Neural progenitor cell (in vitro differentiated cells): Measurements from ENCODE around the gene TRUB1. TPM values are rescaled to one million over a fixed set of nuclear protein-coding genes. Genes with fewer than 3 reads are reported as not detected.
"Not testable (repeated sequence)": the region's sequence is repeated elsewhere in the genome, so short reads cannot be mapped to it uniquely, and the experiment has no call there.

Experiments used
- DNase-seq: peaks from one replicate; pipeline ENCODE4 v3.0.0-alpha.2; 2016; ENCODE audit warnings: low spot score
- H2AFZ ChIP-seq: fragments of 200-600 bp; sonication (generic); replicated peaks from 2 replicates; pipeline ENCODE4 v1.6.1; 2016; ENCODE audit warnings: antibody characterized with exemption
- H3F3A ChIP-seq: fragments of 200-600 bp; sonication (generic); 2 replicates; pipeline ENCODE4 v1.6.1; 2016; ENCODE audit warnings: antibody characterized with exemption, low read depth
- H3K27ac ChIP-seq: fragments of 200-600 bp; sonication (generic); 2 replicates; pipeline ENCODE4 v1.5.1; 2016; ENCODE audit warnings: mild to moderate bottlenecking
- H3K27me3 ChIP-seq: fragments of 200-600 bp; sonication (generic); 2 replicates; pipeline ENCODE4 v1.6.1; 2016; ENCODE audit warnings: mild to moderate bottlenecking, moderate library complexity
- H3K36me3 ChIP-seq: fragments of 200-600 bp; sonication (generic); 2 replicates; pipeline ENCODE4 v1.5.1; 2016
- H3K4me1 ChIP-seq: fragments of 200-600 bp; sonication (generic); 2 replicates; pipeline ENCODE4 v1.6.1; 2016; ENCODE audit warnings: mixed run types
- H3K4me2 ChIP-seq: fragments of 200-600 bp; sonication (generic); 2 replicates; pipeline ENCODE4 v1.6.1; 2016
- H3K4me3 ChIP-seq: fragments of 200-600 bp; sonication (generic); 2 replicates; pipeline ENCODE4 v1.5.1; 2016
- H3K79me2 ChIP-seq: fragments of 200-600 bp; sonication (generic); 2 replicates; pipeline ENCODE4 v1.6.1; 2016; ENCODE audit warnings: low read depth
- H3K9ac ChIP-seq: fragments of 200-600 bp; sonication (generic); 2 replicates; pipeline ENCODE4 v1.6.1; 2016
- H3K9me3 ChIP-seq: fragments of 200-600 bp; sonication (generic); 2 replicates; pipeline ENCODE4 v1.5.1; 2016; ENCODE audit warnings: low read depth
- H4K20me1 ChIP-seq: fragments of 200-600 bp; sonication (generic); 2 replicates; pipeline ENCODE4 v1.6.1; 2016; ENCODE audit warnings: low read depth
- H3K27ac Mint-ChIP-seq: 3 replicates; pipeline ENCODE4 v1.8.0; 2021; ENCODE audit warnings: mixed read lengths
- H3K27me3 Mint-ChIP-seq: 2 replicates; pipeline ENCODE4 v1.8.0; 2022; ENCODE audit warnings: low read depth, mild to moderate bottlenecking, inconsistent platforms, moderate library complexity, mixed read lengths; ENCODE audit not compliant: insufficient read depth
- H3K36me3 Mint-ChIP-seq: 3 replicates; pipeline ENCODE4 v1.8.0; 2021; ENCODE audit warnings: mixed read lengths
- H3K4me1 Mint-ChIP-seq: 3 replicates; pipeline ENCODE4 v1.8.0; 2021; ENCODE audit warnings: mixed read lengths
- H3K4me3 Mint-ChIP-seq: 3 replicates; pipeline ENCODE4 v1.8.0; 2021; ENCODE audit warnings: mild to moderate bottlenecking, moderate library complexity, mixed read lengths
- H3K9me3 Mint-ChIP-seq: 3 replicates; pipeline ENCODE4 v1.8.0; 2020; ENCODE audit warnings: mixed read lengths
- EZH2 ChIP-seq: fragments of 200-600 bp; sonication (generic); IDR thresholded peaks from 2 replicates; pipeline ENCODE4 v1.6.1; 2017; ENCODE audit warnings: antibody characterized with exemption, mild to moderate bottlenecking, moderate library complexity
- EZH2phosphoT487 ChIP-seq: fragments of 200-600 bp; sonication (generic); IDR thresholded peaks from 2 replicates; pipeline ENCODE4 v1.6.1; 2017; ENCODE audit warnings: antibody characterized with exemption
- total RNA-seq: library from RNA; depleted of rRNA; stranded (reverse); fragments of >200 nt; gene quantifications from 2 replicates; pipeline ENCODE4 v1.2.3, GENCODE V29; 2015; ENCODE audit warnings: low replicate concordance
- TF ChIP-seq, protein P1 (sequence below): fragments of 200-600 bp; sonication (generic); IDR thresholded peaks from 2 replicates; pipeline ENCODE4 v1.5.1; 2017; ENCODE audit warnings: antibody characterized with exemption, mild to moderate bottlenecking

Gene TRUB1
- total RNA-seq, 1 donor from 2014 or later = 41.9 TPM

DNA sequence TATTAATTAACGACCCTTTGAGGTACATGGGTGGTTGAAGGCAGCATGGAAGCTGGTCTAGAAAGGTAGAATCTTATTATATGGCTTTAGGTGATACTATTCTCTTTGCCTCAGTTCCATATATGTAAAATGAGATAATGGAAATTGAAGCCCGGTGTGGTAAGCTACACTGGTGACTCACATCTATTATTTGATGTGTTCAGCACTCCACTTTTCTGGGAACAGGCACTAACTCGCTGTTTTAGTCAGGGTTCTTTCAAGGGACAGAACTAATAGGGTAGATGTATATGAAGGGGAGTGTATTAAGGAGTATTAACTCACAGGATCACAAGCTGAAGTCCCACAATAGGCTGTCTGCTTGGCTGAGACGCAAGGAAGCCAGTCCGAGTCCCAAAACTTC lies 4.4 kb upstream of the TRUB1 start:
- Histone ChIP-seq H2AFZ (no peak overlapping the region), H3K27ac (no peak overlapping the region), H3K4me1 (no peaks in the 10 kb centered on the region), H3K4me2 (no peak overlapping the region), H3K79me2 (peaks cover 5% of the 10 kb centered on the region), H4K20me1 (no peaks in the 10 kb centered on the region), H3F3A (no peaks in the 10 kb centered on the region), H3K9me3 (no peaks in the 10 kb centered on the region), H3K4me3 (no peak overlapping the region), H3K27me3 (no peaks in the 10 kb centered on the region), H3K36me3 (no peaks in the 10 kb centered on the region), H3K9ac (no peak overlapping the region)
- no peak overlapping the region for H3K27ac Mint-ChIP-seq
- H3K36me3 Mint-ChIP-seq = no peaks in the 10 kb centered on the region
- no peaks in the 10 kb centered on the region for H3K9me3 Mint-ChIP-seq
- no peak for TF ChIP-seq EZH2
- no peak for TF ChIP-seq EZH2phosphoT487
- TF ChIP-seq, protein P1, sequence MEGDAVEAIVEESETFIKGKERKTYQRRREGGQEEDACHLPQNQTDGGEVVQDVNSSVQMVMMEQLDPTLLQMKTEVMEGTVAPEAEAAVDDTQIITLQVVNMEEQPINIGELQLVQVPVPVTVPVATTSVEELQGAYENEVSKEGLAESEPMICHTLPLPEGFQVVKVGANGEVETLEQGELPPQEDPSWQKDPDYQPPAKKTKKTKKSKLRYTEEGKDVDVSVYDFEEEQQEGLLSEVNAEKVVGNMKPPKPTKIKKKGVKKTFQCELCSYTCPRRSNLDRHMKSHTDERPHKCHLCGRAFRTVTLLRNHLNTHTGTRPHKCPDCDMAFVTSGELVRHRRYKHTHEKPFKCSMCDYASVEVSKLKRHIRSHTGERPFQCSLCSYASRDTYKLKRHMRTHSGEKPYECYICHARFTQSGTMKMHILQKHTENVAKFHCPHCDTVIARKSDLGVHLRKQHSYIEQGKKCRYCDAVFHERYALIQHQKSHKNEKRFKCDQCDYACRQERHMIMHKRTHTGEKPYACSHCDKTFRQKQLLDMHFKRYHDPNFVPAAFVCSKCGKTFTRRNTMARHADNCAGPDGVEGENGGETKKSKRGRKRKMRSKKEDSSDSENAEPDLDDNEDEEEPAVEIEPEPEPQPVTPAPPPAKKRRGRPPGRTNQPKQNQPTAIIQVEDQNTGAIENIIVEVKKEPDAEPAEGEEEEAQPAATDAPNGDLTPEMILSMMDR = no peak
- no peak overlapping the region for H3K4me3 Mint-ChIP-seq
- no peak for DNase-seq
- peaks cover 4% of the 10 kb centered on the region for H3K27me3 Mint-ChIP-seq
- no peaks in the 10 kb centered on the region for H3K4me1 Mint-ChIP-seq

DNA sequence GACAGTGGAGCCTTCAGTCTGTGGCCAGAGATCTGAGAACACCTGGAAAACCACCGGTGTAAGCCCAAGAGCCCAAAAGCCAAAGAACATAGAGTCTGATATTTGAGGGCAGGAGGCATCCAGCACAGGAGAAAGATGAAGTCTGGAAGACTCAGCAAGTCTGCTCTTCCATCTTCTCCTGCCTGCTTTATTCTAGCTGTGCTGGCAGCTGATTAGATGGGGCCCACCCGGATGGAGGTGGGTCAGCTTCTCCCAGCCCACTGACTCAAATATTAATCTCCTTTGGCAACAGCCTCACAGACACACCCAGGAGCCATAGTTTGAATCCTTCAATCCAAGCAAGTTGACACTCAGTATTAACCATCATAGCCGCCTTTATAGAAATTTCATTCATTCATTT lies 4.0 kb upstream of the TRUB1 start:
- not testable (repeated sequence) for H3K79me2 ChIP-seq, H4K20me1 ChIP-seq, H3K9me3 ChIP-seq, H3K36me3 Mint-ChIP-seq, H3K9ac ChIP-seq, H3K27ac Mint-ChIP-seq, H3K4me1 ChIP-seq, H3K9me3 Mint-ChIP-seq, H3F3A ChIP-seq, H3K4me2 ChIP-seq, H3K4me1 Mint-ChIP-seq, DNase-seq, H3K27ac ChIP-seq, H3K4me3 Mint-ChIP-seq, H2AFZ ChIP-seq, H3K27me3 ChIP-seq, H3K36me3 ChIP-seq, H3K4me3 ChIP-seq, H3K27me3 Mint-ChIP-seq

DNA sequence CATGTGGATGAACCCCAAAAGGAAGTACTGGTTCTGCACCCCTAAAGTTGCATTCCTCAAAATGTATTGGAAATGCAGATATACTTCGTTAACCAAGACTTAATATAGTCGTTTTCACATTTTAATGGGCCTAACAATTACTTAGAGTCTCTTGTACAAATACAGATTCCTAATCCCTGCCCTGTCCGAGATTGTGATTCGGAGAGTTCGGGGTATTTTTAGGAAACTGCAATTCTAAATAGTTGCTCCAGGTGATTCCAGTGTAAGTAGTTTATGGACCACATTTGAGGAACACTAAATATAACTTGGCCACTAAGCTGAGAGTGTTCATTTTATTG lies 830 bp downstream of the TRUB1 start:
- no peaks in the 10 kb centered on the region for H3K9me3 Mint-ChIP-seq
- no peaks in the 10 kb centered on the region for H3K9me3 ChIP-seq
- H3K4me1 Mint-ChIP-seq = peaks cover 14% of the 10 kb centered on the region
- H3K27ac Mint-ChIP-seq = peak overlapping the region; percentile 92
- no peak for DNase-seq
- H4K20me1 ChIP-seq = no peaks in the 10 kb centered on the region
- no peaks in the 10 kb centered on the region for H3K27me3 Mint-ChIP-seq
- H3K36me3 Mint-ChIP-seq = peaks cover 10% of the 10 kb centered on the region
- peak overlapping the region; percentile 90 for H3K4me3 ChIP-seq
- H3K4me1 ChIP-seq = peaks cover 10% of the 10 kb centered on the region
- H3K27me3 ChIP-seq = no peaks in the 10 kb centered on the region
- peak overlapping the region; percentile 89 for H3K4me2 ChIP-seq
- H3K9ac ChIP-seq = peak overlapping the region; percentile 97
- peaks cover 5% of the 10 kb centered on the region for H3K36me3 ChIP-seq
- H2AFZ ChIP-seq = peak overlapping the region; percentile 99
- H3F3A ChIP-seq = no peaks in the 10 kb centered on the region
- H3K4me3 Mint-ChIP-seq = peak overlapping the region; percentile 98
- H3K27ac ChIP-seq = no peak overlapping the region
- no peak for TF ChIP-seq EZH2phosphoT487
- TF ChIP-seq, protein P1 = no peak
- no peak for TF ChIP-seq EZH2
- peaks cover 51% of the 10 kb centered on the region for H3K79me2 ChIP-seq

DNA sequence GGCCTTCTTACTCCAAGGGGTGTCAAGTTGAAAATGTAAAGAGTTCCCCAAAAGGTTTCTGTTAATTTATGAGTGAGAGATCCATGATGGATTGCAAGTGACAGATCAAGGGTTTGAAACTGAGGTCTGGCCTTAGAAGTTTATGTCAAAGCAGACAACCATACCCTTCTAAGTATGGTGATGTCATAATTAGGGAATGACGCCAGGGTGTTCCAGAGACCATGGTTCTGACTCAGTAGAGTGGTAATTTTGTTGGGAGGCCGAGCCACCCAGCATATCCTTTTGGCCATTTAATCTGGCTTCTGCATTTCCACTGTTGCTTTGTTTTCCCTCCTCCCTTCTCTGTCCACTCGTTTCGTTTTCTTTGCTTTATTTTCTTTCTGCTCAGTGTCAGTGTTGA lies 2.7 kb downstream of the TRUB1 start:
- no peak overlapping the region for H2AFZ ChIP-seq
- peaks cover 10% of the 10 kb centered on the region for H3K4me1 ChIP-seq
- no peak overlapping the region for H3K27ac Mint-ChIP-seq
- no peak overlapping the region for H3K27ac ChIP-seq
- no peaks in the 10 kb centered on the region for H3K9me3 ChIP-seq
- no peaks in the 10 kb centered on the region for H3K27me3 Mint-ChIP-seq
- H3K9ac ChIP-seq = no peak overlapping the region
- peaks cover 7% of the 10 kb centered on the region for H3K36me3 ChIP-seq
- no peak for DNase-seq
- peaks cover 12% of the 10 kb centered on the region for H3K36me3 Mint-ChIP-seq
- H3K4me2 ChIP-seq = no peak overlapping the region
- H3F3A ChIP-seq = no peaks in the 10 kb centered on the region
- H3K4me3 ChIP-seq = no peak overlapping the region
- H4K20me1 ChIP-seq = no peaks in the 10 kb centered on the region
- no peaks in the 10 kb centered on the region for H3K9me3 Mint-ChIP-seq
- H3K4me1 Mint-ChIP-seq = peaks cover 14% of the 10 kb centered on the region
- peaks cover 65% of the 10 kb centered on the region for H3K79me2 ChIP-seq
- no peaks in the 10 kb centered on the region for H3K27me3 ChIP-seq
- TF ChIP-seq EZH2phosphoT487 (no peak), EZH2 (no peak)
- TF ChIP-seq, protein P1 = no peak
- H3K4me3 Mint-ChIP-seq = no peak overlapping the region
